Measurements from ENCODE around the gene SELENOO.

The SELENOO gene

GRCh38 chr22:50173311-50173982, 27.4 kb upstream of the SELENOO start:
- no peak for DNase-seq

- DNase-seq: no peak
These were observed 26.8 kb upstream of the SELENOO start for GRCh38 chr22:50173983-50174355.

- no peak for DNase-seq
These were observed 26.2 kb upstream of the SELENOO start for GRCh38 chr22:50174382-50175190.

GRCh38 chr22:50175191-50175461, 25.7 kb upstream of the SELENOO start:
- DNase-seq: no peak

GRCh38 chr22:50175921-50176849, 24.6 kb upstream of the SELENOO start:
- DNase-seq: no peak

- DNase-seq: no peak
These were observed 23.8 kb upstream of the SELENOO start for GRCh38 chr22:50176850-50177536.

GRCh38 chr22:50177537-50178470, 23.0 kb upstream of the SELENOO start:
- no peak for DNase-seq

GRCh38 chr22:50178471-50178864, 22.3 kb upstream of the SELENOO start:
- DNase-seq: no peak

GRCh38 chr22:50178871-50179869, 21.6 kb upstream of the SELENOO start:
- DNase-seq: no peak

- DNase-seq: no peak
These were observed 20.7 kb upstream of the SELENOO start for GRCh38 chr22:50179937-50180726.

- no peak for DNase-seq
These were observed 19.9 kb upstream of the SELENOO start for GRCh38 chr22:50180727-50181521.

- DNase-seq: no peak
These were observed 18.4 kb upstream of the SELENOO start for GRCh38 chr22:50182176-50183081.

- DNase-seq: no peak
These were observed 17.5 kb upstream of the SELENOO start for GRCh38 chr22:50183141-50183971.

- no peak for DNase-seq
These were observed 16.6 kb upstream of the SELENOO start for GRCh38 chr22:50184004-50184901.

- DNase-seq: no peak
These were observed 15.9 kb upstream of the SELENOO start for GRCh38 chr22:50184902-50185374.

All from NCI-H2227 treated with DMSO at 0.1 percent for 48 hours (cell line).